HCT116 (cell line): ENCODE data around the gene ARCN1. TPM values are rescaled to one million over a fixed set of nuclear protein-coding genes. Genes with fewer than 3 reads are reported as not detected.

Experiments
- ATAC-seq: fragments of 200-7000 bp; cut with Tn5 transposase; 2 replicates; pipeline ENCODE4 v1.9.1; 2020; ENCODE audit warnings: mild to moderate bottlenecking, moderate library complexity
- BruUV-seq: library from RNA; stranded (reverse); fragments of 400-500 nt; replicated peaks from 2 replicates; lab custom pipeline; 2021; lab: Mats Ljungman, UMichigan
- CTCF ChIA-PET: fragments of 300-600 bp; sonication (Branson Sonifier 250); formaldehyde crosslinking; loops from one replicate; lab custom pipeline; 2021; ENCODE audit warnings: antibody characterized with exemption; lab: Charles Lee
- POLR2A ChIA-PET: fragments of 300-600, 350-600 bp; sonication (Branson Sonifier 250); formaldehyde crosslinking; loops from one replicate; lab custom pipeline; 2021; ENCODE audit warnings: antibody characterized with exemption; lab: Charles Lee
- RAD21 ChIA-PET, 2 experiments: fragments of 300-600 bp; sonication (Branson Sonifier 250); formaldehyde crosslinking; loops; one replicate each; lab custom pipeline; 2023; ENCODE audit warnings: low total read pairs in 2 of 2; ENCODE audit not compliant: uncharacterized antibody in 2 of 2, unreplicated experiment in 2 of 2, low non-redundant PET in 1 of 2; lab: Charles Lee
- DNase-seq: peaks from one replicate; pipeline ENCODE4 v3.0.0-alpha.2; 2010; ENCODE audit warnings: low read depth, low spot score
- H2AFZ ChIP-seq: fragments of 200-600 bp; shearing (Covaris generic), sonication (generic); 2 replicates; pipeline ENCODE4 v1.6.1; 2017; ENCODE audit warnings: low read depth, mixed run types, mixed read lengths, antibody characterized with exemption, low read length; ENCODE audit not compliant: poor library complexity, severe bottlenecking
- H3K27ac ChIP-seq: 2 replicates; pipeline ENCODE4 v1.5.1; 2012; ENCODE audit warnings: low read depth, low read length
- H3K27me3 ChIP-seq: fragments of 200-600 bp; sonication (generic); 2 replicates; pipeline ENCODE4 v1.6.1; 2016; ENCODE audit warnings: mixed run types, low read length, mixed read lengths; ENCODE audit not compliant: insufficient read depth
- H3K36me3 ChIP-seq, 2 experiments: fragments of 200-500 bp in 1 of 2; fragments of 200-600 bp in 1 of 2; sonication (Bioruptor generic) in 1 of 2; sonication (generic) in 1 of 2; 2 replicates each; pipeline versions ENCODE4 v1.5.1 to v1.6.1; 2014 to 2016; ENCODE audit warnings: low read length in 2 of 2, inconsistent platforms in 1 of 2, mixed read lengths in 1 of 2, mixed run types in 1 of 2; ENCODE audit not compliant: insufficient read depth in 2 of 2, control insufficient read depth in 1 of 2
- H3K4me1 ChIP-seq, 2 experiments: fragments of 200-600 bp in 1 of 2; sonication (generic) in 1 of 2; 2 replicates each; pipeline versions ENCODE4 v1.5.1 to v1.6.1; 2012 to 2017; ENCODE audit warnings: low read length in 2 of 2, inconsistent platforms in 1 of 2, mild to moderate bottlenecking in 1 of 2, mixed read lengths in 1 of 2, mixed run types in 1 of 2, moderate library complexity in 1 of 2; ENCODE audit not compliant: insufficient read depth in 2 of 2, control insufficient read depth in 1 of 2
- H3K4me2 ChIP-seq: fragments of 200-600 bp; sonication (generic); 2 replicates; pipeline ENCODE4 v1.6.1; 2017; ENCODE audit warnings: mixed run types, low read length, mixed read lengths
- H3K4me3 ChIP-seq, 2 experiments: fragments of 200-600 bp in 1 of 2; sonication (generic) in 1 of 2; replicated peaks in 1 of 2; 2 replicates each; pipeline ENCODE4 v1.5.1; 2011 to 2016; ENCODE audit warnings: low read length in 2 of 2, control low read depth in 1 of 2, low read depth in 1 of 2, mild to moderate bottlenecking in 1 of 2, mixed read lengths in 1 of 2, mixed run types in 1 of 2
- H3K79me2 ChIP-seq: fragments of 200-600 bp; sonication (generic); 2 replicates; pipeline ENCODE4 v1.6.1; 2017; ENCODE audit warnings: mild to moderate bottlenecking, mixed run types, low read length, moderate library complexity, mixed read lengths; ENCODE audit not compliant: insufficient read depth
- H3K9ac ChIP-seq: fragments of 200-600 bp; sonication (generic); 2 replicates; pipeline ENCODE4 v1.6.1; 2016; ENCODE audit warnings: low read length, mixed read lengths
- H3K9me2 ChIP-seq: fragments of 200-600 bp; sonication (generic), shearing (Covaris generic); 2 replicates; pipeline ENCODE4 v1.6.1; 2017; ENCODE audit warnings: mixed run types, mild to moderate bottlenecking, moderate library complexity; ENCODE audit not compliant: insufficient read depth
- H3K9me3 ChIP-seq, 2 experiments: fragments of 200-500 bp in 1 of 2; fragments of 200-600 bp in 1 of 2; sonication (Bioruptor generic) in 1 of 2; sonication (generic) in 1 of 2; 2 replicates each; pipeline ENCODE4 v1.6.1; 2014 to 2017; ENCODE audit warnings: low read length in 2 of 2, mixed read lengths in 2 of 2, inconsistent platforms in 1 of 2, low read depth in 1 of 2, mild to moderate bottlenecking in 1 of 2, mixed run types in 1 of 2, moderate library complexity in 1 of 2; ENCODE audit not compliant: control insufficient read depth in 1 of 2, insufficient read depth in 1 of 2
- H4K20me1 ChIP-seq: fragments of 200-600 bp; sonication (generic), shearing (Covaris generic); 2 replicates; pipeline ENCODE4 v1.6.1; 2017; ENCODE audit warnings: mixed run types, mild to moderate bottlenecking, moderate library complexity; ENCODE audit not compliant: insufficient read depth
- CBX3 ChIP-seq: IDR thresholded peaks from 2 replicates; pipeline ENCODE4 v1.6.1; 2012; ENCODE audit warnings: low read depth
- CEBPB ChIP-seq: IDR thresholded peaks from 2 replicates; pipeline ENCODE4 v1.6.1; 2012; ENCODE audit warnings: low read depth
- EZH2 ChIP-seq: fragments of 200-600 bp; sonication (generic); IDR thresholded peaks from 2 replicates; pipeline ENCODE4 v1.6.1; 2017; ENCODE audit warnings: antibody characterized with exemption, mixed run types
- EZH2phosphoT487 ChIP-seq: fragments of 200-600 bp; IDR thresholded peaks from 2 replicates; pipeline ENCODE4 v1.6.1; 2018; ENCODE audit warnings: antibody characterized with exemption, borderline replicate concordance
- POLR2AphosphoS5 ChIP-seq: IDR thresholded peaks from 2 replicates; pipeline ENCODE4 v1.6.1; 2011; ENCODE audit warnings: mild to moderate bottlenecking, low read depth, low read length, moderate library complexity
- SRF ChIP-seq: IDR thresholded peaks from 2 replicates; pipeline ENCODE4 v1.6.1; 2012; ENCODE audit warnings: low read depth
- YY1 ChIP-seq: IDR thresholded peaks from 2 replicates; pipeline ENCODE4 v1.6.1; 2011; ENCODE audit warnings: low read length, low read depth, moderate library complexity, mild to moderate bottlenecking; ENCODE audit not compliant: insufficient replicate concordance; ENCODE audit errors: extremely low read depth
- intact Hi-C: fragments of 100-400 bp; cut with micrococcal nuclease; formaldehyde crosslinking; loops from 2 replicates; pipeline ENCODE4 v1.10.0; 2022
- total RNA-seq: library from RNA; stranded (reverse); gene quantifications from one replicate; pipeline ENCODE4 v1.2.1, GENCODE V29; 2021; ENCODE audit not compliant: unreplicated experiment
- TF ChIP-seq, protein P1 (sequence below): IDR thresholded peaks from 2 replicates; pipeline ENCODE4 v1.6.1; 2012; ENCODE audit warnings: low read depth

Gene ARCN1
- total RNA-seq, 1 experiment from 2014 or later: 147 TPM

DNA sequence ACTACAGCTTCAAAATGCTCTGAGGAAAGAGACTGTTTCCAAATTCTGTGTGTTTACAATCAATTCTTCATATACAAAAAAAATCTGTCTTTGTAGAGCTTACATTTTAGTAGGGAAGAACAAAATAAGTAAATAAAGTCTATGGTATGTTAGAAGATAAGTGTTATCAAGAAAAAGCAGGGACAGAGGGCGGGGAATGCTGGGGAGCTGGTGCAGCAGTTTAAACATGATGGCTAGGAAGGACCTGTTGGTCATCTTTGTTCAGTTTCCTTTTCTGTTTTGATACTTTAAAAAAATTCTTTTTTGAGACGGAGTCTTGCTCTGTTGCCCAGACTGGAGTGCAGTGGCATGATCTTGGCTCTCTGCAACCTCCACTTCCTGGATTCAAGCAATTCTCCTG lies 25.1 kb upstream of the ARCN1 start:
- BruUV-seq: no TSS peak
- no peak overlapping the region for H3K4me2 ChIP-seq
- ATAC-seq (no peak), DNase-seq (no peak)
- intact Hi-C loops: no loop called here
- no peak overlapping the region for H2AFZ ChIP-seq
- RAD21 ChIA-PET: no interaction called here
- H3K27ac ChIP-seq: no peak overlapping the region
- H3K27me3 ChIP-seq: no peaks in the 10 kb centered on the region
- CTCF ChIA-PET: no interaction called here
- H3K79me2 ChIP-seq: no peaks in the 10 kb centered on the region
- H3K9me3 ChIP-seq: no peaks in the 10 kb centered on the region
- TF ChIP-seq POLR2AphosphoS5 (no peak), SRF (no peak), YY1 (no peak), CBX3 (no peak), EZH2 (no peak), EZH2phosphoT487 (no peak), CEBPB (no peak)
- TF ChIP-seq, protein P1, sequence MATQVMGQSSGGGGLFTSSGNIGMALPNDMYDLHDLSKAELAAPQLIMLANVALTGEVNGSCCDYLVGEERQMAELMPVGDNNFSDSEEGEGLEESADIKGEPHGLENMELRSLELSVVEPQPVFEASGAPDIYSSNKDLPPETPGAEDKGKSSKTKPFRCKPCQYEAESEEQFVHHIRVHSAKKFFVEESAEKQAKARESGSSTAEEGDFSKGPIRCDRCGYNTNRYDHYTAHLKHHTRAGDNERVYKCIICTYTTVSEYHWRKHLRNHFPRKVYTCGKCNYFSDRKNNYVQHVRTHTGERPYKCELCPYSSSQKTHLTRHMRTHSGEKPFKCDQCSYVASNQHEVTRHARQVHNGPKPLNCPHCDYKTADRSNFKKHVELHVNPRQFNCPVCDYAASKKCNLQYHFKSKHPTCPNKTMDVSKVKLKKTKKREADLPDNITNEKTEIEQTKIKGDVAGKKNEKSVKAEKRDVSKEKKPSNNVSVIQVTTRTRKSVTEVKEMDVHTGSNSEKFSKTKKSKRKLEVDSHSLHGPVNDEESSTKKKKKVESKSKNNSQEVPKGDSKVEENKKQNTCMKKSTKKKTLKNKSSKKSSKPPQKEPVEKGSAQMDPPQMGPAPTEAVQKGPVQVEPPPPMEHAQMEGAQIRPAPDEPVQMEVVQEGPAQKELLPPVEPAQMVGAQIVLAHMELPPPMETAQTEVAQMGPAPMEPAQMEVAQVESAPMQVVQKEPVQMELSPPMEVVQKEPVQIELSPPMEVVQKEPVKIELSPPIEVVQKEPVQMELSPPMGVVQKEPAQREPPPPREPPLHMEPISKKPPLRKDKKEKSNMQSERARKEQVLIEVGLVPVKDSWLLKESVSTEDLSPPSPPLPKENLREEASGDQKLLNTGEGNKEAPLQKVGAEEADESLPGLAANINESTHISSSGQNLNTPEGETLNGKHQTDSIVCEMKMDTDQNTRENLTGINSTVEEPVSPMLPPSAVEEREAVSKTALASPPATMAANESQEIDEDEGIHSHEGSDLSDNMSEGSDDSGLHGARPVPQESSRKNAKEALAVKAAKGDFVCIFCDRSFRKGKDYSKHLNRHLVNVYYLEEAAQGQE: no peak
- H4K20me1 ChIP-seq: no peaks in the 10 kb centered on the region
- no peak overlapping the region for H3K9ac ChIP-seq
- no peaks in the 10 kb centered on the region for H3K9me2 ChIP-seq
- H3K4me3 ChIP-seq: no peak overlapping the region
- peaks cover 4 to 13% of the 10 kb centered on the region in 2 experiments; a peak in 2 of 4 replicates for H3K36me3 ChIP-seq
- no peaks in the 10 kb centered on the region for H3K4me1 ChIP-seq
- POLR2A ChIA-PET: interaction anchor here (1.2 kb wide), 1 partner anchor 111 kb away, joined by 3 read pairs; the partner anchor contains the start of gene KMT2A
